ENCODE data around the gene KAZN. TPM values are rescaled to one million over a fixed set of nuclear protein-coding genes. Genes with fewer than 3 reads are reported as not detected.

KAZN gene
- total RNA-seq, 1 experiment from 2014 or later, result 2.4 TPM

DNA sequence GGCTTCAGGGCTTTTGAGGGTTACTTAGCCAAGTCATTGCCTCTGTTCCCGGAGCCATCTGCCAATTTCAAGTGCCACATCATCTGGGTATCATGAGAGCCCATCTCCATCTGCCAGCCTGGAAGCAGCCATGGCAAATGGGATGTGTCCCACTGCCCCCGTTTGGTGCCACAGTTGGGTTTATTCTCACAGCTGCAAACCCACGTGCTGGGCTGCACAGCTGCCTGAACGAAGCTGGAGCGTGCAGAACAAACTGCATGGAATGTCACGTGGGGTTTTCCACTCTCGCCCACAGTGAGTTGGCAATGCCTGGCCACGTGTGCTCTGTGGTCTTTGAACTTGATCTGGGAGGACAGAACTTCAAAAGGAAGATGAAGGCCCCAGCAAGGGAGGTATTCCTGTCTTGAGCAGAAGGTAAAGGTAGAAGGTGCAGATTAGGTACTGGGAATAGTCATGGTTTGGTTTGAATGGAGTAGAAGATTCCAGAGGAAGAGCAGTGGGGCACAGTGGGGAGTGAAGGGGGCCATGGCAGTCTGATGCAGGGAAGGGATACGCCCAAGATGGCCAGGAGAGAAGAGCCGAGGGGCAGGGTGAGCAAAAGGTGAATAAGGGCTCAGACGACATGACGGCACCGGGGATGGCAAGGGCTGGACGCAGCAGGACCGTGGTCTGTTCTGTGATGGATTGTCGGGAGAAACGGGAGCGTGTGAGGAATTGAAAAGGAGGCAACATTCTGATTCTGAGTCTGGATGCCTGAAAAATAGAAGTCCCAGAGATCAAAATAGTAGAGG, 222.0 kb downstream of the KAZN start:
- no peaks in the 10 kb centered on the region for H3K4me1 Mint-ChIP-seq (ENCODE audit: low read depth, unreplicated experiment)
- POLR2A ChIA-PET, result no interaction called here
- no peaks in the 10 kb centered on the region for H3K9me3 ChIP-seq
- TF ChIP-seq, protein P1, sequence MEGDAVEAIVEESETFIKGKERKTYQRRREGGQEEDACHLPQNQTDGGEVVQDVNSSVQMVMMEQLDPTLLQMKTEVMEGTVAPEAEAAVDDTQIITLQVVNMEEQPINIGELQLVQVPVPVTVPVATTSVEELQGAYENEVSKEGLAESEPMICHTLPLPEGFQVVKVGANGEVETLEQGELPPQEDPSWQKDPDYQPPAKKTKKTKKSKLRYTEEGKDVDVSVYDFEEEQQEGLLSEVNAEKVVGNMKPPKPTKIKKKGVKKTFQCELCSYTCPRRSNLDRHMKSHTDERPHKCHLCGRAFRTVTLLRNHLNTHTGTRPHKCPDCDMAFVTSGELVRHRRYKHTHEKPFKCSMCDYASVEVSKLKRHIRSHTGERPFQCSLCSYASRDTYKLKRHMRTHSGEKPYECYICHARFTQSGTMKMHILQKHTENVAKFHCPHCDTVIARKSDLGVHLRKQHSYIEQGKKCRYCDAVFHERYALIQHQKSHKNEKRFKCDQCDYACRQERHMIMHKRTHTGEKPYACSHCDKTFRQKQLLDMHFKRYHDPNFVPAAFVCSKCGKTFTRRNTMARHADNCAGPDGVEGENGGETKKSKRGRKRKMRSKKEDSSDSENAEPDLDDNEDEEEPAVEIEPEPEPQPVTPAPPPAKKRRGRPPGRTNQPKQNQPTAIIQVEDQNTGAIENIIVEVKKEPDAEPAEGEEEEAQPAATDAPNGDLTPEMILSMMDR (IDR thresholded peaks at IDR 0.05; ENCODE audit: insufficient read depth in 1 of 2, low read depth in 1 of 2, low read length in 1 of 2, severe bottlenecking in 1 of 2, unreplicated experiment in 1 of 2), result no peak
- intact Hi-C loops (cut with micrococcal nuclease; ENCODE audit: unreplicated experiment), result no loop called here
- CTCF ChIA-PET, result no interaction called here
- no peak overlapping the region for H3K27ac Mint-ChIP-seq (ENCODE audit: unreplicated experiment)
- peaks cover 7% of the 10 kb centered on the region for H3K27me3 Mint-ChIP-seq (ENCODE audit: insufficient read depth, unreplicated experiment)
- no peaks in the 10 kb centered on the region for H3K36me3 ChIP-seq (ENCODE audit: control insufficient read depth, insufficient read depth, low read length)
- no peaks in the 10 kb centered on the region for H3K4me1 ChIP-seq
- no peak overlapping the region for H3K4me3 ChIP-seq (ENCODE audit: low read depth, low read length)
- H3K36me3 Mint-ChIP-seq (ENCODE audit: insufficient read depth, unreplicated experiment), result no peaks in the 10 kb centered on the region
- no peaks in the 10 kb centered on the region for H3K9me3 Mint-ChIP-seq (ENCODE audit: unreplicated experiment)
- H3K27me3 ChIP-seq (replicated peaks; ENCODE audit: control insufficient read depth, insufficient read depth, low read length), result no peaks in the 10 kb centered on the region
- no TSS peak for BruUV-seq (replicated peaks)
- DNase-seq, result no peak
- no peak overlapping the region for H3K4me3 Mint-ChIP-seq (ENCODE audit: unreplicated experiment)

DNA sequence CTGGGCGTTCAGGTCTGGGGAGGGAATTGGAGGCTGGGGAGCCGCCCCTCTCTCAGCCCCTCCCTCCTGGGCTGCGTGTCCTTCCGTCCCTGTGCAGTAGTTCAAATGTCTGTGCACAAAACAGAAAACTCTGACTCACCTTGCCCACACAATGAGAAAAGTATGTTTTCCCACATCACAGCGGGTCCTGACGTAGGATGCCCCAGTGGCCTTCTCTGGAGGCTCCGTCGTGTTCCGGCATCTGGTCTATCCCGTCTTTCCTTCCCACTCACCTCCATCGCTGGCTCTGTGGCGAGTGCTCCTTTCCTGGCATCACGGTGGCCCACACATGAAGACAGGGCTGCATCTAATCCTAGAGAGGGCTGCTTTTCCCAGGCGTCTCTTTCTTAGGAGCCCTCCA, 224.0 kb downstream of the KAZN start:
- Histone ChIP-seq H3K4me1 (no peaks in the 10 kb centered on the region), H3K36me3 (ENCODE audit: control insufficient read depth, insufficient read depth, low read length) (no peaks in the 10 kb centered on the region), H3K27me3 (replicated peaks; ENCODE audit: control insufficient read depth, insufficient read depth, low read length) (no peaks in the 10 kb centered on the region), H3K9me3 (no peaks in the 10 kb centered on the region), H3K4me3 (ENCODE audit: low read depth, low read length) (no peak overlapping the region)
- no TSS peak for BruUV-seq (replicated peaks)
- Mint-ChIP-seq H3K9me3 (ENCODE audit: unreplicated experiment) (no peaks in the 10 kb centered on the region), H3K4me3 (ENCODE audit: unreplicated experiment) (no peak overlapping the region), H3K36me3 (ENCODE audit: insufficient read depth, unreplicated experiment) (no peaks in the 10 kb centered on the region), H3K27ac (ENCODE audit: unreplicated experiment) (no peak overlapping the region), H3K4me1 (ENCODE audit: low read depth, unreplicated experiment) (no peaks in the 10 kb centered on the region), H3K27me3 (ENCODE audit: insufficient read depth, unreplicated experiment) (peaks cover 7% of the 10 kb centered on the region)
- no peak for DNase-seq
- CTCF ChIA-PET, result no interaction called here
- POLR2A ChIA-PET, result no interaction called here
- TF ChIP-seq, protein P1 (IDR thresholded peaks at IDR 0.05; ENCODE audit: insufficient read depth in 1 of 2, low read depth in 1 of 2, low read length in 1 of 2, severe bottlenecking in 1 of 2, unreplicated experiment in 1 of 2), result no peak
- intact Hi-C loops (cut with micrococcal nuclease; ENCODE audit: unreplicated experiment), result no loop called here

DNA sequence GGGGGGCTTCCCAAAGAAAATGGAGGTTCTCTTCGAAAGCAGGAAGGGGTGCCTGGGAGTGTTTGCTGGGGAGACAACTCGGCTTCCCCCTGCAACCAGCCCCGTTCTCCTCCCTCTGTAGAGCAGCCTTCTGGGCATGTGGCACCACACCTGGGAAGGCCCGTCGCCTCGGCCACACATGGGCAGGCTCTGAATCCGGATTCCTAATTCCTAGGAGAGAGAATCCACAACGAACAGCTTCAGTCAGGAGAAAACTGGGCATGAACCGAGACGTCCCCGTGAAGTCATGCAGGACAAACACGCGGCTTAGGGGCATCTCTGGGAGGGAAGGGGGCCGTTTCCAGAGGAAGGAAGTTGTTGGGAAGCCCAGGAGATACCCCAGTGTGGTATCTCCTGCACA, 224.5 kb downstream of the KAZN start:
- Mint-ChIP-seq H3K9me3 (ENCODE audit: unreplicated experiment) (no peaks in the 10 kb centered on the region), H3K27me3 (ENCODE audit: insufficient read depth, unreplicated experiment) (peaks cover 7% of the 10 kb centered on the region), H3K27ac (ENCODE audit: unreplicated experiment) (no peak overlapping the region), H3K4me3 (ENCODE audit: unreplicated experiment) (no peak overlapping the region), H3K4me1 (ENCODE audit: low read depth, unreplicated experiment) (no peaks in the 10 kb centered on the region), H3K36me3 (ENCODE audit: insufficient read depth, unreplicated experiment) (no peaks in the 10 kb centered on the region)
- CTCF ChIA-PET, result no interaction called here
- Histone ChIP-seq H3K9me3 (no peaks in the 10 kb centered on the region), H3K36me3 (ENCODE audit: control insufficient read depth, insufficient read depth, low read length) (no peaks in the 10 kb centered on the region), H3K4me1 (no peaks in the 10 kb centered on the region), H3K4me3 (ENCODE audit: low read depth, low read length) (no peak overlapping the region), H3K27me3 (replicated peaks; ENCODE audit: control insufficient read depth, insufficient read depth, low read length) (no peaks in the 10 kb centered on the region)
- POLR2A ChIA-PET, result no interaction called here
- DNase-seq, result no peak
- intact Hi-C loops (cut with micrococcal nuclease; ENCODE audit: unreplicated experiment), result no loop called here
- TF ChIP-seq, protein P1 (IDR thresholded peaks at IDR 0.05; ENCODE audit: insufficient read depth in 1 of 2, low read depth in 1 of 2, low read length in 1 of 2, severe bottlenecking in 1 of 2, unreplicated experiment in 1 of 2), result no peak
- BruUV-seq (replicated peaks), result no TSS peak

All from Caco-2 (cell line).